Thyroid gland (tissue), 4 donors: ENCODE data around the gene DPYSL3. TPM values are rescaled to one million over a fixed set of nuclear protein-coding genes. Genes with fewer than 3 reads are reported as not detected.

Experiments
- DNase-seq, 2 donors: peaks; one replicate each; pipeline ENCODE4 v3.0.0-alpha.2; 2019
- H3K27ac ChIP-seq, 3 donors: fragments of 200-600 bp; sonication (generic); 1 replicate in 2 of 3; 2 replicates in 1 of 3; pipeline ENCODE4 v1.5.1; 2016 to 2019; ENCODE audit warnings: mild to moderate bottlenecking in 1 of 3, moderate library complexity in 1 of 3
- H3K27me3 ChIP-seq: fragments of 200-600 bp; sonication (generic); one replicate; pipeline ENCODE4 v1.5.1; 2019
- H3K36me3 ChIP-seq, 2 donors: fragments of 200-600 bp; sonication (generic); one replicate each; pipeline ENCODE4 v1.5.1; 2016 to 2019
- H3K4me1 ChIP-seq, 2 donors: fragments of 200-600 bp; sonication (generic); one replicate each; pipeline ENCODE4 v1.5.1; 2017 to 2019
- H3K4me3 ChIP-seq, 3 donors: fragments of 200-600 bp; sonication (generic); replicated peaks in 1 of 3; 1 replicate in 2 of 3; 2 replicates in 1 of 3; pipeline ENCODE4 v1.5.1; 2016; ENCODE audit warnings: mild to moderate bottlenecking in 1 of 3
- H3K9me3 ChIP-seq: fragments of 200-600 bp; sonication (generic); one replicate; pipeline ENCODE4 v1.5.1; 2017
- CTCF ChIP-seq, 6 experiments: fragments of 200-600 bp in 3 of 6; fragments of 450-650 bp in 3 of 6; sonication (generic) in 3 of 6; IDR thresholded peaks; one replicate each; pipeline ENCODE4 v1.5.1; 2016 to 2019; ENCODE audit warnings: antibody characterized with exemption in 6 of 6, mild to moderate bottlenecking in 2 of 6, inconsistent platforms in 1 of 6, moderate library complexity in 1 of 6
- POLR2A ChIP-seq, 2 donors: fragments of 450-650 bp; IDR thresholded peaks; one replicate each; pipeline ENCODE4 v1.6.1; 2017; ENCODE audit warnings: antibody characterized with exemption in 2 of 2, mild to moderate bottlenecking in 2 of 2, moderate library complexity in 1 of 2
- WGBS, 2 donors: methylation state at CpG; one replicate each; pipeline ENCODE4 v1.1.5; 2017; 5-methylcytosine and 5-hydroxymethylcytosine counted together
- intact Hi-C: fragments of 100-400 bp; cut with DNase I; formaldehyde crosslinking; loops from one replicate; pipeline ENCODE4 v1.15.1; 2023
- total RNA-seq, 4 donors: library from RNA; depleted of rRNA; stranded (reverse); fragments of >200 nt; gene quantifications; one replicate each; pipeline ENCODE4 v1.2.3, GENCODE V29; 2016

DPYSL3 gene
- total RNA-seq, 4 donors from 2014 or later = 23.7 to 43.1 (median 28.0) TPM

DNA sequence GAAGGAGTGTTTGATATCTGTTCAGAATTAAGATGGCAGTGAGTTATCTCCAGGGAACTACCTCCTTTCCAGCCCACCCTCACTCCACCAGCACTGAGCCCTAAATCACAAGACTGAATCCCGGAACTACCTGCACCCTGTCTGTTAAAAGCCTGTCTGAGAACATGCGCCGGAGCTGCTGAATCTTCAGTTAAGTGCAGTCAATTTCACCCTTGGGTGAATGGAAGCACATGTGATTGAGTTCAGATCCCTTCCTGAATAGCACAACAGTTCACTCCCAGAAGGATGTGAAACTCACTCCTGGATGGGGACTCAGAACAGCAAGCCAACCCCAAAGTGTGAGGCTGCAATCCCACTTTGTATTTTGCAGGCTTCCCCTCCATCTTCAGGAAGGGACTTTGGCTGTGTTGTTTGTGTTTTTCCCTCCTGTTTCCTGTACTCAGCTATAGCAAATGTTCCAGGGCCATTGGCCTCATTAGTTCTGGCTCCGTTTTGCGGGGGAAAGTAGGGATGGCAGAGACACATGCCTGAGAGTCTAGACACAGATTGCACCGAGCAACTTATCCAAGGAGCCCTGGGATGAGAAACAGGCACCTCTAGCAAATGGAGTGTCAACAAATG lies 43.4 kb downstream of the DPYSL3 start:
- intact Hi-C loops = no loop called here
- Histone ChIP-seq H3K27ac (no peak overlapping the region), H3K36me3 (no peaks in the 10 kb centered on the region), H3K27me3 (no peaks in the 10 kb centered on the region), H3K4me3 (no peak overlapping the region), H3K4me1 (no peaks in the 10 kb centered on the region), H3K9me3 (no peaks in the 10 kb centered on the region)
- 61 to 69% methylated on average over 6 of the region's 6 CpGs for WGBS, 2 donors
- no peak for DNase-seq
- TF ChIP-seq POLR2A (IDR thresholded peaks at IDR 0.05) (no peak), CTCF (IDR thresholded peaks at IDR 0.05) (no peak)

DNA sequence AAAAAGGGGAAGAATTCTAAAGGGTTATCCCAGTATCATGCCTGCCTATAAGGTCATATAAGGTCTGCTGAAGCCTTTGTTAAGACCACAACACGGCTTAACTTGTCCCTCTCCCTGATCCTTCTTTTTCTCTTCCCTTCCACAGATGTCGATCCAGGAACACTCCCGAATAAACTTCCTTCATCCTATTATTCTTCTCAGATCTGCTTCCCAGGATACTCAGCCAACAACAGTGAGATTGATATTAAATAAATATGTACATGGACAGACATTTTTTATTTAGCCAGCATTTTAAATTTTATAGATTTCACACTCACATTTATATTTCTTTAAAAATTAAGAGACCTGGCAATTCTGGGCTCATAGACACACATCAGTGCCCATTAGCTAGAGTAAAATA lies 44.1 kb downstream of the DPYSL3 start:
- H3K4me1 ChIP-seq = no peaks in the 10 kb centered on the region
- DNase-seq = no peak
- H3K27ac ChIP-seq = no peak overlapping the region
- no peak for TF ChIP-seq CTCF (IDR thresholded peaks at IDR 0.05)
- no peak for TF ChIP-seq POLR2A (IDR thresholded peaks at IDR 0.05)
- WGBS, 2 donors = 73 to 74% methylated on average over 3 of the region's 3 CpGs
- no peaks in the 10 kb centered on the region for H3K27me3 ChIP-seq
- H3K36me3 ChIP-seq = no peaks in the 10 kb centered on the region
- no peak overlapping the region for H3K4me3 ChIP-seq
- no peaks in the 10 kb centered on the region for H3K9me3 ChIP-seq
- intact Hi-C loops = no loop called here

DNA sequence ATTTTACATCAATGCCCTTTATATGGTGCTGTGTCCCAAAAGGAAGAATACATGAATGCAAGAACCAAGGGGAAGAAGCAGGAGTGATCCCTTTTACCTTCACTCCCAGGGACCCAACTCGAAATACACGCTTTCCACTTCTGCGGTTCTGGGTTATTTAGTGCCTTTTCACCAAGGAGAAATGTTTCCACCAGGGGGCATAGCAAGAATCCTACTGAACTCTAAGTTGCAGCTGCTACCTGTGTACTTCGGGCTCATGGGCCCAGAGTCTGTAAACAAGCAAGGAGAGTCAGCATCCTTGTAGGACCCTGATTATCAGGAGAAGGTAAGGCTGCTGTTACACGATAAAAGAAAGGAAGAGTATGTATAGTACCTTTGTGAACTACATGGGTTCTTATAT lies 45.7 kb downstream of the DPYSL3 start:
- Histone ChIP-seq H3K4me3 (no peak overlapping the region), H3K27ac (no peak overlapping the region), H3K4me1 (no peaks in the 10 kb centered on the region), H3K36me3 (no peaks in the 10 kb centered on the region), H3K9me3 (no peaks in the 10 kb centered on the region), H3K27me3 (no peaks in the 10 kb centered on the region)
- DNase-seq = peak; percentile 17 to 28
- no peak for TF ChIP-seq POLR2A (IDR thresholded peaks at IDR 0.05)
- peak in 4 of 6 experiments; percentile 33 to 57 (median 50) for TF ChIP-seq CTCF (IDR thresholded peaks at IDR 0.05)
- WGBS, 2 donors = 58 to 68% methylated on average over 5 of the region's 5 CpGs
- intact Hi-C loops = loop anchor here (5.0 kb wide), 1 partner anchor 98 kb away; no protein-coding TSS in a partner anchor

GRCh38 chr5:147461915-147462314 lies 48.0 kb downstream of the DPYSL3 start:
- intact Hi-C loops = loop anchor here (5.0 kb wide), 1 partner anchor 100 kb away; no protein-coding TSS in a partner anchor
- no peak for TF ChIP-seq POLR2A (IDR thresholded peaks at IDR 0.05)
- no peak for TF ChIP-seq CTCF (IDR thresholded peaks at IDR 0.05)

DNA sequence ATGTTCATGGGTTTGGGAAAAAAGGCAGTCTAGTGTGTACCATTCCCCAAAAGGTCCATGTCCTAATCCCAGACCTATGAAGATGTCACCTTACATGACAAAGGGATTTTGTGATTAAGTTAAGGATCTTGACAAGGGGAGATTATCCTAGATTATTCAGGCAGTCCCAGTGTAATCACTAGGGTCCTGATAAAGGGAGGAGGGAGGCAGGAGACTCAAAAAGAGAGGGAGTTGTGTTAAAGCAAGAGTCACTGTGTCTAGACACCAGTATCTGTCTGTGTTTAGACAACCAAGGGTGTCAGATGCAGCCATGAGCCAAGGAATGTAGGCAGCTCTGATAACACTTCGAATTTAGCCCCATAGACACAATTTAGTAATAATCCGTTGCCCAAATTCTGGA lies 49.5 kb downstream of the DPYSL3 start:
- WGBS, 2 donors = 86 to 94% methylated on average over 2 of the region's 2 CpGs
- Histone ChIP-seq H3K4me3 (no peak overlapping the region), H3K27me3 (no peaks in the 10 kb centered on the region), H3K9me3 (no peaks in the 10 kb centered on the region), H3K27ac (no peak overlapping the region), H3K36me3 (no peaks in the 10 kb centered on the region), H3K4me1 (no peaks in the 10 kb centered on the region)
- intact Hi-C loops = loop anchor here (5.0 kb wide), 1 partner anchor 102 kb away; no protein-coding TSS in a partner anchor
- no peak for TF ChIP-seq CTCF (IDR thresholded peaks at IDR 0.05)
- TF ChIP-seq POLR2A (IDR thresholded peaks at IDR 0.05) = no peak
- no peak for DNase-seq

More at GRCh38 chr5:147461915-147462314, 48.0 kb downstream of the DPYSL3 start:
- no peaks in the 10 kb centered on the region for H3K9me3 ChIP-seq
- no peaks in the 10 kb centered on the region for H3K36me3 ChIP-seq
- no peaks in the 10 kb centered on the region for H3K27me3 ChIP-seq
- no peak for DNase-seq
- H3K4me1 ChIP-seq = no peaks in the 10 kb centered on the region
- no peak overlapping the region for H3K4me3 ChIP-seq
- WGBS, 2 donors = 92 to 96% methylated on average over 1 of the region's 1 CpG
- H3K27ac ChIP-seq = no peak overlapping the region
